ENCODE data around the gene GNAS-AS1. TPM values are rescaled to one million over a fixed set of nuclear protein-coding genes. Genes with fewer than 3 reads are reported as not detected.

The GNAS-AS1 gene
- total RNA-seq, 4 donors from 2014 or later = 0.55 to 1.1 TPM; not detected in 2

GRCh38 chr20:58777657-58778056 is 73.0 kb downstream of the GNAS-AS1 start:
- Histone ChIP-seq H3K4me3 (no peak overlapping the region), H3K4me1 (no peaks in the 10 kb centered on the region), H3K27ac (no peak overlapping the region), H3K9me3 (no peaks in the 10 kb centered on the region), H3K36me3 (no peaks in the 10 kb centered on the region), H3K27me3 (peaks cover 5% of the 10 kb centered on the region)
- TF ChIP-seq POLR2AphosphoS5 (IDR thresholded peaks at IDR 0.05) (no peak), EP300 (IDR thresholded peaks at IDR 0.05; ENCODE audit: low read depth) (no peak), POLR2A (IDR thresholded peaks at IDR 0.05) (no peak), CTCF (IDR thresholded peaks at IDR 0.05) (no peak)
- 60% methylated on average over 7 of the region's 7 CpGs; no CpG with 5 or more reads in 1 of the 2 donors for WGBS, 2 donors (ENCODE audit: low coverage in 1 of 2)
- in situ Hi-C loops (cut with MboI; ENCODE audit: low pct_ligation_motif_present in 1 of 4, low pct_unique_long_range_greater_than_20kb in 1 of 4, low sequenced_read_pairs in 3 of 4) = no loop called here
- no peak for DNase-seq
- intact Hi-C loops (cut with DNase I; ENCODE audit: low total_unique reads) = no loop called here

- intact Hi-C loops (cut with DNase I; ENCODE audit: low total_unique reads) = no loop called here
- Histone ChIP-seq H3K4me3 (no peak overlapping the region), H3K9me3 (no peaks in the 10 kb centered on the region), H3K36me3 (no peaks in the 10 kb centered on the region), H3K4me1 (no peaks in the 10 kb centered on the region), H3K27ac (no peak overlapping the region), H3K27me3 (peaks cover 6% of the 10 kb centered on the region)
- TF ChIP-seq POLR2AphosphoS5 (IDR thresholded peaks at IDR 0.05) (no peak), POLR2A (IDR thresholded peaks at IDR 0.05) (no peak), EP300 (IDR thresholded peaks at IDR 0.05; ENCODE audit: low read depth) (no peak), CTCF (IDR thresholded peaks at IDR 0.05) (no peak)
- DNase-seq = no peak
- WGBS, 2 donors (ENCODE audit: low coverage in 1 of 2) = 88% methylated on average over 3 of the region's 3 CpGs; no CpG with 5 or more reads in 1 of the 2 donors
- in situ Hi-C loops (cut with MboI; ENCODE audit: low pct_ligation_motif_present in 1 of 4, low pct_unique_long_range_greater_than_20kb in 1 of 4, low sequenced_read_pairs in 3 of 4) = no loop called here
Measured at GRCh38 chr20:58776109-58776508, 74.6 kb downstream of the GNAS-AS1 start.

- in situ Hi-C loops (cut with MboI; ENCODE audit: low pct_ligation_motif_present in 1 of 4, low pct_unique_long_range_greater_than_20kb in 1 of 4, low sequenced_read_pairs in 3 of 4) (no loop called here), intact Hi-C loops (cut with DNase I; ENCODE audit: low total_unique reads) (no loop called here)
Measured at GRCh38 chr20:58775371-58775770, 75.3 kb downstream of the GNAS-AS1 start.

GRCh38 chr20:58774667-58775263 is 75.9 kb downstream of the GNAS-AS1 start:
- H3K4me3 ChIP-seq = no peak overlapping the region
- H3K4me1 ChIP-seq = no peaks in the 10 kb centered on the region
- DNase-seq = no peak
- intact Hi-C loops (cut with DNase I; ENCODE audit: low total_unique reads) = no loop called here
- H3K27me3 ChIP-seq = peaks cover 6% of the 10 kb centered on the region
- no peak for TF ChIP-seq EP300 (IDR thresholded peaks at IDR 0.05; ENCODE audit: low read depth)
- TF ChIP-seq POLR2AphosphoS5 (IDR thresholded peaks at IDR 0.05) = no peak
- no peak for TF ChIP-seq POLR2A (IDR thresholded peaks at IDR 0.05)
- no peak overlapping the region for H3K27ac ChIP-seq
- in situ Hi-C loops (cut with MboI; ENCODE audit: low pct_ligation_motif_present in 1 of 4, low pct_unique_long_range_greater_than_20kb in 1 of 4, low sequenced_read_pairs in 3 of 4) = loop anchor here in 1 of 4 donors (25.0 kb wide), 1 partner anchor 88 kb away; the partner anchor contains the start of genes GNAS and GNAS-AS1
- 78 to 82% methylated on average over 5 of the region's 5 CpGs for WGBS, 2 donors (ENCODE audit: low coverage in 1 of 2)
- H3K9me3 ChIP-seq = no peaks in the 10 kb centered on the region
- H3K36me3 ChIP-seq = no peaks in the 10 kb centered on the region

More at GRCh38 chr20:58775371-58775770, 75.3 kb downstream of the GNAS-AS1 start:
- no peak for TF ChIP-seq EP300 (IDR thresholded peaks at IDR 0.05; ENCODE audit: low read depth)
- TF ChIP-seq POLR2A (IDR thresholded peaks at IDR 0.05) = no peak
- no peak for TF ChIP-seq CTCF (IDR thresholded peaks at IDR 0.05)
- TF ChIP-seq POLR2AphosphoS5 (IDR thresholded peaks at IDR 0.05) = no peak
- Histone ChIP-seq H3K4me3 (no peak overlapping the region), H3K4me1 (no peaks in the 10 kb centered on the region), H3K27ac (no peak overlapping the region), H3K27me3 (peaks cover 6% of the 10 kb centered on the region), H3K36me3 (no peaks in the 10 kb centered on the region), H3K9me3 (no peaks in the 10 kb centered on the region)
- no peak for DNase-seq
- 86 to 98% methylated on average over 7 to 8 of the region's 8 CpGs for WGBS, 2 donors (ENCODE audit: low coverage in 1 of 2)

Data from transverse colon (tissue), 4 donors.